Measurements from ENCODE around the gene SLCO1B1.

DNA sequence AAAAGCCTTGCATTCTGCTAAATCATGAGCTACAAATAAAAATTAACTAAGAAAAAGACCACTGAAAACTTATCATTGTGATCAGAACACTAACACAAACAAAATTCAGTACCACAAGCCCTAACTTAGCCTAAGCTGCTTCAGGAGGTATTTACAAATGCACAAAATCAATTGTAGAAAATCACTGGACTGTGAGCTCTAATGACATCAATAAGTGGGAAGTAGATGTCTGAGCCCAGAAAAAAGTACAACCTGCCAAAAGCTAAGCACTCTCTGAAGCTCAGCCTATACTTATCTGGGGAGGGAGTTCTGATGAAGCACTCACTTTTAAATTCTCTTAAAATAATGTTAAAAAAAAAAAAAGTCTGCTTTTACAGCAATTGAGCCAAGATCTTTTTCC lies 92.9 kb downstream of the SLCO1B1 start:
- TF ChIP-seq CTCF (IDR thresholded peaks at IDR 0.05; ENCODE audit: insufficient read depth, low read length, poor library complexity, severe bottlenecking) (no peak), EZH2phosphoT487 (conservative IDR thresholded peaks at IDR 0.05; ENCODE audit: low read length) (no peak)
